GM18499 (cell line): ENCODE results near the gene PTPN6.

Experiments used
- ATAC-seq: cut with Tn5 transposase; IDR thresholded peaks from one replicate; pipeline ENCODE4 v1.9.1; 2021; ENCODE audit warnings: moderate number of reproducible peaks; ENCODE audit not compliant: insufficient read depth, unreplicated experiment

Gene PTPN6

GRCh38 chr12:6953442-6954315 is 2.5 kb downstream of the PTPN6 start:
- peak; percentile 32 for ATAC-seq

- no peak for ATAC-seq
Observed at GRCh38 chr12:6954316-6955107, 3.4 kb downstream of the PTPN6 start.

DNA sequence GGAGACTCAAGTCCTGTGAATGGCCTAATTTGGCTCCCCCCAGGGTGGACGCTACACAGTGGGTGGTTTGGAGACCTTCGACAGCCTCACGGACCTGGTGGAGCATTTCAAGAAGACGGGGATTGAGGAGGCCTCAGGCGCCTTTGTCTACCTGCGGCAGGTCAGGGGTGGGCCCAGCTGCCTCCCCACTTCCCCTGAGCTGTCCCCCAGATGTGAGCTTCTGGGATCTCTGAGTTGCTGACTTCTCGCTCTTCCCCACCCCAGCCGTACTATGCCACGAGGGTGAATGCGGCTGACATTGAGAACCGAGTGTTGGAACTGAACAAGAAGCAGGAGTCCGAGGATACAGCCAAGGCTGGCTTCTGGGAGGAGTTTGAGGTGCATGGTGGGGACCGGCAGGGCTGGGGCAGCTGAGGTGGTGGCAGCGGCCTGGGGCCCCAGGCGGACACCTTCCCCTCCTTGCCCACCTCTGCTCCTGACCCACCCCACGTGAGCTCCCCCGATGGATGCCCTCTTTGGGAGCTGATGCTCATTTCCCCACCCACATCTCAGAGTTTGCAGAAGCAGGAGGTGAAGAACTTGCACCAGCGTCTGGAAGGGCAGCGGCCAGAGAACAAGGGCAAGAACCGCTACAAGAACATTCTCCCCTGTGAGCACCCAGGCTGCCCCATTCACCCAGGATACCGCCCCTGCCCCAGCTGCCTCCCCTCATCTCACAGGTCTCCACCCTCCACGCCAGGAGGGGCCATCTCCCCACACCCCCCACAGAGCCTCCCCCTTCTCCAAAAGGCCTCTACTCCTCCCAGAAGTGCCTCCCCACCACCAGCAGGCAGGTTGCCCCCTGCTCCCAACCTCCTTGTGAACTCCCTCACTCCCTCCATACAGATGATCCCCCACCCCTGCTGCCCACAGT is 4.2 kb downstream of the PTPN6 start:
- no peak for ATAC-seq

- ATAC-seq: no peak
Observed at GRCh38 chr12:6956021-6956727, 5.0 kb downstream of the PTPN6 start.

- no peak for ATAC-seq
Observed at GRCh38 chr12:6957151-6957701, 6.1 kb downstream of the PTPN6 start.

GRCh38 chr12:6957741-6958608 is 6.8 kb downstream of the PTPN6 start:
- no peak for ATAC-seq

DNA sequence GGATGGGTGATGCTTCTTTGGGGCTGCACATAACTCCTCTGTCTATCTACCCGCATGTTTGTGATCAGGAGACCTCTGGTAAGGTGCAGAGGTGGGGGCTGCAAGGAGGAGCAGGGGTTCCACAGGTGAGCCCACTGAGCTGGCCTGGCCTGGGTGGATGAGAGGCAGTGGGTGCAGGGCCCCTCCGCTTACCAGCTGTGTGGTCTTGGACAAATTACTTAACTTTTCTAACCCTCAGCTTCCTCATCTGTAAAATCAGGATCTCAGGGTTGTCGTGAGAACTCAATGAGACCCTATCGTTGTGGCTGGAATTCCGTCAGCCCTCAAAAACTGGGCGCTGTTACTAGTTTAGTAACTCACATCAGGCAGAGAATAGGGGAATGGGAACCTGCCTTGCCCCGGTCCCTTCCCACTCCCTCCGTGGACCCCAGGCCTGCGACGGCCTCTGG is 7.5 kb downstream of the PTPN6 start:
- no peak for ATAC-seq

DNA sequence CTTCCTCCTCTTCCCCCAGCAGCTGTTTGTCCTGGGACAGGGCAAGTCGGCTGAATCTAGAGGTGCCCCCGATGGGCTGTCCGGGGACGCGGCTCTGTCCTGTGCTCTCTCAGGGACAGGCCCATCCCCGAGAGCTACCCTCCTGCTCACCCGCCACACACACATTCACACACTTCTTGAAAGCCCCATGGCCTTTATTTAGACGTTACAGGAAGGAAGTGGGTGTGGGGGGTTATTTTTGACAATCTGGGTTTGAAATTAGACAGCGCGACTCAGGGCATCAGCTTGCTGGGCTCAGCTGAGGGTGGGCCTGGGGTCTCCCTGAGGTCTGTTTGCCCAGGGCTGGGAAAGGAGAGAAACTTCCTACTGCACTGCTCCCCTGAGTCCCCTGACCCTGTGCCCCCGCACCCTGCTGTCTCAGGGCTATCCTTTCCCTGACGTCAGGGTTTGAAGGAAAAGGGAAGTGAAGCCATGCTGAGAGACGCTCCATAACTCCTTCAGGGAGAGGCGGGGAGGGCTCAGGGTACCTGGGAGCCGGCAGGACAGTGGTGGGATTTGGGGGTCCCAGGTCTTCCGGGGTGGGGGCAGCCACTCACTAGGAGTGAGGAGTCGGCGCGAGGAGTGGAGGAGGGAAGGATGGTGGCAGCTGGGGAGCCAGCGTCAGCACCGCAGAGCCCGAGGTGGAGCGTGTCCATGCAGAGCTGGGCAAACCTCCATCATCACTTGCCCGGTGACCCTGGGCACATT is 8.1 kb downstream of the PTPN6 start:
- ATAC-seq: no peak

- ATAC-seq: no peak
Observed at GRCh38 chr12:6959805-6960592, 8.8 kb downstream of the PTPN6 start.

DNA sequence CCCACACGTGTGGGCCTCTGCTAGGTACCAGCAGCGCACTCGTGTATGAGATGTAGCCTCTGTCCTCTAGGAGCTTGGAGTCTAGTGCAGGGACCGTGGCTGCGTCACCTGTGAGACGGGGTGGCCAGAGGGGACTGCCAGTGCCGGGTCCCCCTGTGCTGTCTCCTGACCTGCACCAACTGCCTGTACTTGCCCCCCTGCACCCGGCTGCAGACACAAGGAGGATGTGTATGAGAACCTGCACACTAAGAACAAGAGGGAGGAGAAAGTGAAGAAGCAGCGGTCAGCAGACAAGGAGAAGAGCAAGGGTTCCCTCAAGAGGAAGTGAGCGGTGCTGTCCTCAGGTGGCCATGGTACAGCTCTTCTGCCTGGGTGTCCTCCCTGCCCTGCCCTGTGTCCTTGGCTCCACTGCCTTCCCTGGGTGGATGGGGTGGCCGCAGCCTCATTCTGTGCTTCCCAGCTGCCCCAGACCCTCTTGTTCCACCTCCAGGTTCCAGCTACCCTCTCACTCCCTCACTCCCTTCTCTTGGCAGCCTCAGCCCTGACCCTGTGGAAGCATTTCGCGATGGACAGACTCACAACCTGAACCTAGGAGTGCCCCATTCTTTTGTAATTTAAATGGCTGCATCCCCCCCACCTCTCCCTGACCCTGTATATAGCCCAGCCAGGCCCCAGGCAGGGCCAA is 9.6 kb downstream of the PTPN6 start:
- no peak for ATAC-seq

DNA sequence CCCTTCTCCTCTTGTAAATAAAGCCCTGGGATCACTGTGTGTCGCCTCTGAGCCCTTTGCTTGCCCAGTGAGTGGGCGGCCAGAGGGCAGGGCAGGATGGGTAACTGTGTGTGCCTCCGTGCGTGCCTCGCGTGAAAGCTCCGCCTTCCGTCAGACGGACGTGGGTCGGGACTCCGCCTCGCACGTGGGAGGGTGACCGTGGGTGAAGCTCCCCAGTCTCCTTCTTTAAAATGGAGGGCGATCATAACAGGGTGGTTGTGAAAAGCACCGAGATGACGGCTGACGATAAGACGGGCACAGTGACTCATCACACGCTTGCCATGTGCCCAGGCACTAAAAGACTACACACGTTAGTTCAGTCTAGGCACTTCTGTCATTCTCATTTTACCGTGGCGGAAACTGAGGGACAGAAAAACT is 10.1 kb downstream of the PTPN6 start:
- ATAC-seq: no peak

DNA sequence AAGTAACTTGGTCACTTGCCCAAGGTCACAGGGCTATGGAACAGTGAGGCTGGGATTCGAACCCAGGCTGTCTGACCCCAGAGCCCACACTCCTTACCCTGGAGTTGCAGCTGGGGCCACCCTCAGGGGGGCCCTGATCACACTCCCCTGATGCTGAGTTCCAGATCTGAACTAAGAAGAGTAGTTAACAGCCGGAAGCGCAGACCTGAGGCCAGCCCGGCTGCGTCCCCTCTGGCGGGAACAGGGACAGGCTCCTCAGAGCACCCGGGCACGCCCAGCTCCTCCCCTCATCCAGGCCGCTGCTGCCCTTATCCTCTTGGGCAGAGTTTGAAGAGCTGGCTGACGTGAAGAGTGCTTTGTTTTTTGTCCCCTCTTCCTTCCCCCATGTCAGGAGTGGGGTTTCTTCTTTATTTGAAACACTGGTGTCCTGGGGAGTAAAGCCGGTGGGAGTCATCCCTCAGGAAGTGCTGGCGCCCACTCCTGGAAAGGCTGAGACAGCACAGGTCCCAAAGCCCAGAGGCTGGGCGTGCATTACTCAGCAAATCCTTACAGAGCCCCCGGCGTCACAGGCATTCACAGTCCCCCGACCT is 10.6 kb downstream of the PTPN6 start:
- no peak for ATAC-seq

- ATAC-seq: no peak
Observed at GRCh38 chr12:6962285-6963015, 11.3 kb downstream of the PTPN6 start.

- no peak for ATAC-seq
Observed at GRCh38 chr12:6963016-6963731, 12.0 kb downstream of the PTPN6 start.
